ENCODE results near the gene MAN1C1. TPM values are rescaled to one million over a fixed set of nuclear protein-coding genes. Genes with fewer than 3 reads are reported as not detected.

The MAN1C1 gene
- total and polyA plus RNA-seq, 10 of the 15 experiments (the other 5 are each of a cell fraction or from before 2014, with no cell fraction given) = 0.12 to 0.56 (median 0.22) TPM; not detected in 3

- DNase-seq (ENCODE audit: low read depth, low spot score) (no peak), FAIRE-seq (no peak), ATAC-seq (no peak)
- ChIA-PET POLR2A (no interaction called here), CTCF (no interaction called here), SMC1A (ENCODE audit: uncharacterized antibody, unreplicated experiment) (no interaction called here), RAD21 (ENCODE audit: unreplicated experiment) (no interaction called here)
- Histone ChIP-seq H3K9me3 (replicated peaks; ENCODE audit: control insufficient read depth, insufficient read depth, low read length) (peaks cover 1% of the 10 kb centered on the region), H2AFZ (ENCODE audit: control insufficient read depth, low read depth, low read length) (no peak overlapping the region), H3K79me2 (ENCODE audit: control insufficient read depth, insufficient read depth, low read length) (no peaks in the 10 kb centered on the region), H3K27me3 (replicated peaks in 1 of 2; ENCODE audit: control insufficient read depth in 2 of 2, insufficient read depth in 2 of 2, low read length in 1 of 2) (no peaks in the 10 kb centered on the region), H3K9ac (ENCODE audit: control insufficient read depth, insufficient read depth, low read length) (no peak overlapping the region), H3K27ac (ENCODE audit: control insufficient read depth, insufficient read depth) (no peak overlapping the region), H3K36me3 (ENCODE audit: control insufficient read depth in 2 of 2, insufficient read depth in 2 of 2, low read length in 1 of 2) (no peaks in the 10 kb centered on the region), H3K4me2 (ENCODE audit: control insufficient read depth, insufficient read depth) (no peak overlapping the region), H4K20me1 (ENCODE audit: control insufficient read depth, insufficient read depth) (no peaks in the 10 kb centered on the region), H3K4me3 (no peak overlapping the region), H3K4me1 (ENCODE audit: control insufficient read depth, insufficient read depth, low read length) (peaks cover 4% of the 10 kb centered on the region; the same call in 1 of the 2 replicates)
- in situ Hi-C loops (cut with MboI) = no loop called here
- TF ChIP-seq RBBP5 (conservative IDR thresholded peaks at IDR 0.05) (no peak), STAT1 (conservative IDR thresholded peaks at IDR 0.05) (no peak), ZBED1 (IDR thresholded peaks at IDR 0.05; ENCODE audit: borderline replicate concordance) (no peak), PML (IDR thresholded peaks at IDR 0.05; ENCODE audit: low read length) (no peak), CREB1 (IDR thresholded peaks at IDR 0.05; ENCODE audit: low read depth) (no peak), RELA (IDR thresholded peaks at IDR 0.05; ENCODE audit: borderline replicate concordance, partially characterized antibody) (no peak)
- no TSS peak for BruUV-seq (replicated peaks)
- intact Hi-C loops (cut with micrococcal nuclease; ENCODE audit: unreplicated experiment) = no loop called here
- 2% methylated on average over 2 of the region's 2 CpGs for WGBS (ENCODE audit: insufficient coverage, insufficient replicate concordance, low lambda C conversion rate, missing lambda C conversion rate)
Measured at GRCh38 chr1:25634066-25634465, 17.5 kb downstream of the MAN1C1 start.

- Histone ChIP-seq H3K9ac (ENCODE audit: control insufficient read depth, insufficient read depth, low read length) (no peak overlapping the region), H3K9me3 (replicated peaks; ENCODE audit: control insufficient read depth, insufficient read depth, low read length) (peaks cover 1% of the 10 kb centered on the region), H4K20me1 (ENCODE audit: control insufficient read depth, insufficient read depth) (no peaks in the 10 kb centered on the region), H2AFZ (ENCODE audit: control insufficient read depth, low read depth, low read length) (no peak overlapping the region), H3K36me3 (ENCODE audit: control insufficient read depth in 2 of 2, insufficient read depth in 2 of 2, low read length in 1 of 2) (no peaks in the 10 kb centered on the region), H3K79me2 (ENCODE audit: control insufficient read depth, insufficient read depth, low read length) (no peaks in the 10 kb centered on the region), H3K27ac (ENCODE audit: control insufficient read depth, insufficient read depth) (no peak overlapping the region), H3K27me3 (replicated peaks in 1 of 2; ENCODE audit: control insufficient read depth in 2 of 2, insufficient read depth in 2 of 2, low read length in 1 of 2) (0 out of 4 replicates have a peak, but pooled peaks cover 0 to under 1% of the 10 kb centered on the region in 2 experiments), H3K4me3 (no peak overlapping the region), H3K4me2 (ENCODE audit: control insufficient read depth, insufficient read depth) (no peak overlapping the region), H3K4me1 (ENCODE audit: control insufficient read depth, insufficient read depth, low read length) (no peaks in the 10 kb centered on the region)
- 3% methylated on average over 2 of the region's 2 CpGs for WGBS (ENCODE audit: insufficient coverage, insufficient replicate concordance, low lambda C conversion rate, missing lambda C conversion rate)
- no peak for FAIRE-seq
- no peak for ATAC-seq
- CTCF ChIA-PET = no interaction called here
- in situ Hi-C loops (cut with MboI) (no loop called here), intact Hi-C loops (cut with micrococcal nuclease; ENCODE audit: unreplicated experiment) (no loop called here)
- POLR2A ChIA-PET = no interaction called here
- no TSS peak for BruUV-seq (replicated peaks)
- SMC1A ChIA-PET (ENCODE audit: uncharacterized antibody, unreplicated experiment) = no interaction called here
- DNase-seq (ENCODE audit: low read depth, low spot score) = no peak
- RAD21 ChIA-PET (ENCODE audit: unreplicated experiment) = no interaction called here
- TF ChIP-seq ASH2L (IDR thresholded peaks at IDR 0.05; ENCODE audit: borderline replicate concordance, low read depth) = no peak
- TF ChIP-seq IRF3 (IDR thresholded peaks at IDR 0.05) = no peak
- no peak for TF ChIP-seq SPI1 (IDR thresholded peaks at IDR 0.05; ENCODE audit: borderline replicate concordance, insufficient read depth, low read depth, low read length)
- TF ChIP-seq NFIC (IDR thresholded peaks at IDR 0.05; ENCODE audit: low read depth, low read length) = no peak
- TF ChIP-seq CBX5 (IDR thresholded peaks at IDR 0.05; ENCODE audit: low read depth) = no peak
- TF ChIP-seq KDM1A (IDR thresholded peaks at IDR 0.05; ENCODE audit: borderline replicate concordance) = no peak
- TF ChIP-seq SREBF2 (IDR thresholded peaks at IDR 0.05; ENCODE audit: low read length) = no peak
- no peak for TF ChIP-seq HCFC1 (IDR thresholded peaks at IDR 0.05; ENCODE audit: low read length)
- no peak for TF ChIP-seq TCF3 (IDR thresholded peaks at IDR 0.05; ENCODE audit: borderline replicate concordance, insufficient read depth, low read depth, low read length)
- no peak for TF ChIP-seq TBL1XR1 (IDR thresholded peaks at IDR 0.05; ENCODE audit: low read depth, low read length)
- TF ChIP-seq STAT3 (IDR thresholded peaks at IDR 0.05; ENCODE audit: low read depth, low read length) = no peak
- TF ChIP-seq, protein P1, sequence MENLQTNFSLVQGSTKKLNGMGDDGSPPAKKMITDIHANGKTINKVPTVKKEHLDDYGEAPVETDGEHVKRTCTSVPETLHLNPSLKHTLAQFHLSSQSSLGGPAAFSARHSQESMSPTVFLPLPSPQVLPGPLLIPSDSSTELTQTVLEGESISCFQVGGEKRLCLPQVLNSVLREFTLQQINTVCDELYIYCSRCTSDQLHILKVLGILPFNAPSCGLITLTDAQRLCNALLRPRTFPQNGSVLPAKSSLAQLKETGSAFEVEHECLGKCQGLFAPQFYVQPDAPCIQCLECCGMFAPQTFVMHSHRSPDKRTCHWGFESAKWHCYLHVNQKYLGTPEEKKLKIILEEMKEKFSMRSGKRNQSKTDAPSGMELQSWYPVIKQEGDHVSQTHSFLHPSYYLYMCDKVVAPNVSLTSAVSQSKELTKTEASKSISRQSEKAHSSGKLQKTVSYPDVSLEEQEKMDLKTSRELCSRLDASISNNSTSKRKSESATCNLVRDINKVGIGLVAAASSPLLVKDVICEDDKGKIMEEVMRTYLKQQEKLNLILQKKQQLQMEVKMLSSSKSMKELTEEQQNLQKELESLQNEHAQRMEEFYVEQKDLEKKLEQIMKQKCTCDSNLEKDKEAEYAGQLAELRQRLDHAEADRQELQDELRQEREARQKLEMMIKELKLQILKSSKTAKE (IDR thresholded peaks at IDR 0.05; ENCODE audit: low read depth, poor library complexity, severe bottlenecking) = no peak
- TF ChIP-seq PAX8 (IDR thresholded peaks at IDR 0.05) = no peak
Measured at GRCh38 chr1:25634896-25635295, 18.3 kb downstream of the MAN1C1 start.

Data from GM12878 (cell line).